GM12891 (cell line): ENCODE data around the gene COL25A1.

Source experiments
- DNase-seq: peaks from one replicate; pipeline ENCODE4 v3.0.0; 2011; ENCODE audit warnings: low spot score; ENCODE audit not compliant: insufficient read length
- FAIRE-seq: peaks from 2 replicates; lab custom pipeline; 2011; peaks lifted over from hg19 to GRCh38; lab: Jason Lieb, UNC
- PAX5 ChIP-seq: IDR thresholded peaks from 2 replicates; pipeline ENCODE4 v1.6.1; 2011; ENCODE audit warnings: low read length, moderate library complexity, mild to moderate bottlenecking; ENCODE audit not compliant: insufficient read depth, severe bottlenecking
- POLR2A ChIP-seq: IDR thresholded peaks from 2 replicates; pipeline ENCODE4 v1.6.1; 2011; ENCODE audit warnings: low read depth, low read length, control low read depth
- POLR2AphosphoS5 ChIP-seq: IDR thresholded peaks from 2 replicates; pipeline ENCODE4 v1.6.1; 2011; ENCODE audit warnings: low read depth, low read length, control low read depth
- POU2F2 ChIP-seq: IDR thresholded peaks from 2 replicates; pipeline ENCODE4 v1.6.1; 2011; ENCODE audit warnings: low read depth, mild to moderate bottlenecking, control low read depth, low read length, moderate library complexity
- SPI1 ChIP-seq: IDR thresholded peaks from 2 replicates; pipeline ENCODE4 v1.6.1; 2011; ENCODE audit warnings: low read depth, low read length, control low read depth
- TAF1 ChIP-seq: IDR thresholded peaks from 2 replicates; pipeline ENCODE4 v1.6.1; 2011; ENCODE audit warnings: low read depth, low read length, control low read depth

The COL25A1 gene

GRCh38 chr4:109291707-109292238 is 10.7 kb downstream of the COL25A1 start:
- FAIRE-seq (no peak), DNase-seq (no peak)

DNA sequence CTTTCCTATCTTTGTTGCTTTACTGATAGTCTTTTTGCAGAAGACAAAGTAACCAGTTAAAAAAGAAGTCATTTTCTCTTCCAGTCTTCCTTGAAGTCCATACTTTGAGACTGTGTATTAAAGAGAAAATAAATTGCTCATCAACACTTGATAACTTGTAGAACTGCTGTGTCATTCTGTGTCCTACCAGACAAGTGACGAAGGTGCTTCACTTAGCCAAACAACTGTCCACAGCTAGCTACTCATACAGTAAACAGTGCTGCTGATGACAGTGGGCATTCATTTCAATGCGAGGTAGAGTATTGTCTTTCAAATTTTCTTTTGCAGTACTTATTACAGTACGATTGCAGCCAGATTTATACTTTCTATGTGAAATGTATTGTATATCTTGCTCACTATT is 11.5 kb downstream of the COL25A1 start:
- DNase-seq (no peak), FAIRE-seq (no peak)
- TF ChIP-seq POLR2AphosphoS5 (no peak), TAF1 (no peak), SPI1 (no peak), PAX5 (no peak), POLR2A (no peak), POU2F2 (no peak)

More at GRCh38 chr4:109291707-109292238, 10.7 kb downstream of the COL25A1 start:
- TF ChIP-seq PAX5 (no peak), SPI1 (no peak), TAF1 (no peak)

- FAIRE-seq (no peak), DNase-seq (no peak)
- TF ChIP-seq POLR2AphosphoS5 = no peak
- no peak for TF ChIP-seq POU2F2
- peak; percentile 57 for TF ChIP-seq SPI1
- TF ChIP-seq POLR2A = no peak
Observed at GRCh38 chr4:109278594-109279031, 23.8 kb downstream of the COL25A1 start.

GRCh38 chr4:109276482-109277095 is 25.9 kb downstream of the COL25A1 start:
- TF ChIP-seq POU2F2 = no peak
- TF ChIP-seq TAF1 = no peak
- TF ChIP-seq SPI1 = no peak
- TF ChIP-seq PAX5 = no peak
- TF ChIP-seq POLR2A = no peak
- TF ChIP-seq POLR2AphosphoS5 = no peak
- DNase-seq (no peak), FAIRE-seq (no peak)

- FAIRE-seq (no peak), DNase-seq (no peak)
- no peak for TF ChIP-seq SPI1
- no peak for TF ChIP-seq POLR2AphosphoS5
- no peak for TF ChIP-seq TAF1
- no peak for TF ChIP-seq POLR2A
- no peak for TF ChIP-seq PAX5
- no peak for TF ChIP-seq POU2F2
Observed at GRCh38 chr4:109275066-109275745, 27.3 kb downstream of the COL25A1 start.

DNA sequence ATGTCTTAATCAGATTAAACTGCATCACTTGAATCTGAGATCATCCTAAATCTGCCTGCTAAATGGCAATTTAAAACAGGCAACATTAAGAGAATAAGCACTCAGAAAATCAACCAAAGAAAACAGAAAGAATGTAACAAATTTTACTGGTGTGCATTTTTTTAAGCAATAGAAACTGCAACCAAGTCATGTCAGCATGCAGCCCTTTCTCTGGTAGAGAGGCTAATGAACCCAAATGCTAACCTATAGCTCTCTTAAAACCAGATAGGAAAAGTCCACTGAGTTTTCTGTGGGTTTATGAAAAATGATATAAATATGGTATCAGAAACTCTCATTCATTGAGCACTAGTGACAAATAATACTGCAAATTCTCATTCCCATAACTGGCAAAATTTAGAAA is 35.6 kb downstream of the COL25A1 start:
- DNase-seq (no peak), FAIRE-seq (no peak)
- no peak for TF ChIP-seq POLR2A
- no peak for TF ChIP-seq TAF1
- TF ChIP-seq PAX5 = no peak
- no peak for TF ChIP-seq POLR2AphosphoS5
- no peak for TF ChIP-seq POU2F2
- no peak for TF ChIP-seq SPI1

- FAIRE-seq = no peak
- DNase-seq = no peak
- TF ChIP-seq PAX5 (no peak), POLR2AphosphoS5 (no peak), POLR2A (no peak), POU2F2 (no peak), SPI1 (no peak), TAF1 (no peak)
Observed at GRCh38 chr4:109266236-109266635, 36.2 kb downstream of the COL25A1 start.

DNA sequence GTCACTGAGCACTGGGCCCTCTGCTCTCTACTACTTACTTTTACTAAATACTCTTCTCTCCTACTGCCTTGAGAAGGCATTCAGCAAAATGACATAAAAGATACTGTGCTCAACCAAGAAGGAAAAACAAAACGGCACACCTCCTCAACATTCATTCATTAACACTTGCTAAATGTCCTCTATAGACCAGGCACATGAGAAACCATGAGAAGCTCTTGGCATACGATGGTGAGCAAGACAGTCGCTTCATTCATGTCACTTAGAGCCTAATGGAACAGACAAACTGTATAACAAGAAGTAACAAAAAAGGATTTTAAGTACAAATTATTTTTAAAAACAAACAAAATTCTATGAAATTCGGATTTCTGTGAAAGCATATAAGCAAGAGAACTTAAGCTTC is 38.7 kb downstream of the COL25A1 start:
- DNase-seq = no peak
- no peak for TF ChIP-seq TAF1
- no peak for TF ChIP-seq SPI1
- no peak for TF ChIP-seq PAX5
- no peak for TF ChIP-seq POLR2A
- no peak for TF ChIP-seq POU2F2
- no peak for TF ChIP-seq POLR2AphosphoS5
- no peak for FAIRE-seq

- DNase-seq (no peak), FAIRE-seq (no peak)
- TF ChIP-seq TAF1 = no peak
- TF ChIP-seq POU2F2 = no peak
- TF ChIP-seq PAX5 = no peak
- TF ChIP-seq POLR2A = no peak
- TF ChIP-seq SPI1 = no peak
- TF ChIP-seq POLR2AphosphoS5 = no peak
Observed at GRCh38 chr4:109256818-109257217, 45.6 kb downstream of the COL25A1 start.
